Measurements from ENCODE around the gene NCAPD2.

NCAPD2 gene

DNA sequence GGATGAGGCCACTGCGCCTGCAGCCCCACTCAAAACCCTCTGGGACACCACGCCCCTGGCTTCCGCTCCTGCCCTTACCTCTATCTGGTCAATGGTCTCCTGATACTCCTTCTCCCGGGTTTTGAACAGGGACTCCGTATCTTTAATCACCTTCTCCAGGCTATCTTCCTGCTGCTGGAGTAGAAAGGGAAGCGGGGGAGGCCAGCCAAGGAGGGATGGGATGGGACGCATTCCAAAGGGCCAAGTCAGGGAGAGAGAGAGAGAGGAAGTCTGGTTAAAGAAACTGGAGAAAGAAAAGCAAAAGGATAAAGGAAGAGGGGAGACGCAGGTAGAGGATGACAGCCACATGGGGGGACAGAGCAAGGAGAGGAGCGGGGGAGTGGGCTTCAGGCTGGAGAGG lies 54.1 kb downstream of the NCAPD2 start:
- peak overlapping the region; percentile 38 for H3K4me3 ChIP-seq (ENCODE audit: control insufficient read depth, low read depth, low read length)
- no peak for DNase-seq (ENCODE audit: low read depth)
- TF ChIP-seq, protein P1, sequence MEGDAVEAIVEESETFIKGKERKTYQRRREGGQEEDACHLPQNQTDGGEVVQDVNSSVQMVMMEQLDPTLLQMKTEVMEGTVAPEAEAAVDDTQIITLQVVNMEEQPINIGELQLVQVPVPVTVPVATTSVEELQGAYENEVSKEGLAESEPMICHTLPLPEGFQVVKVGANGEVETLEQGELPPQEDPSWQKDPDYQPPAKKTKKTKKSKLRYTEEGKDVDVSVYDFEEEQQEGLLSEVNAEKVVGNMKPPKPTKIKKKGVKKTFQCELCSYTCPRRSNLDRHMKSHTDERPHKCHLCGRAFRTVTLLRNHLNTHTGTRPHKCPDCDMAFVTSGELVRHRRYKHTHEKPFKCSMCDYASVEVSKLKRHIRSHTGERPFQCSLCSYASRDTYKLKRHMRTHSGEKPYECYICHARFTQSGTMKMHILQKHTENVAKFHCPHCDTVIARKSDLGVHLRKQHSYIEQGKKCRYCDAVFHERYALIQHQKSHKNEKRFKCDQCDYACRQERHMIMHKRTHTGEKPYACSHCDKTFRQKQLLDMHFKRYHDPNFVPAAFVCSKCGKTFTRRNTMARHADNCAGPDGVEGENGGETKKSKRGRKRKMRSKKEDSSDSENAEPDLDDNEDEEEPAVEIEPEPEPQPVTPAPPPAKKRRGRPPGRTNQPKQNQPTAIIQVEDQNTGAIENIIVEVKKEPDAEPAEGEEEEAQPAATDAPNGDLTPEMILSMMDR (IDR thresholded peaks at IDR 0.05; ENCODE audit: control insufficient read depth, insufficient read depth, low read depth, low read length, missing control alignments) = no peak

DNA sequence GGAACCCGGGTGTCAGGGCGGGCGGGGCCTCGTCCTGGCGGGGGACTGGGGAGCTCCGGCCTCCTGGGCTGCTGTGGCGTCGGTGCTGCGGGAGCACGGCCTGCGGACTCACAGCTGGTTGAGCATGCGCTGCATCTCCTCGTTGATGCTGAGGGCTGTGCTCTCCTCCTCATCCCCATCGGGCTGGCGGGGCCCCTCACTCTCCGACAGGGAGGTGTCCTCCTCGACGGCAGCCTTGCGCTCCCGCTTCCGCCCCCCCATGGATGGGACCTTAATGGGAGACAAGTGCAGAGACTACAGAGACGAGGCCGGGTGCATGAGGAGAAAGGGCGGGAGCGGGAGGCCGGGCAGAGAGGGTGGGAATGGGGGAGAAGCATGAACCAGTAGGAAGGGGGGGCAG lies 54.7 kb downstream of the NCAPD2 start:
- no peak for DNase-seq (ENCODE audit: low read depth)
- TF ChIP-seq, protein P1 (IDR thresholded peaks at IDR 0.05; ENCODE audit: control insufficient read depth, insufficient read depth, low read depth, low read length, missing control alignments) = no peak
- peak overlapping the region; percentile 29 for H3K4me3 ChIP-seq (ENCODE audit: control insufficient read depth, low read depth, low read length)

DNA sequence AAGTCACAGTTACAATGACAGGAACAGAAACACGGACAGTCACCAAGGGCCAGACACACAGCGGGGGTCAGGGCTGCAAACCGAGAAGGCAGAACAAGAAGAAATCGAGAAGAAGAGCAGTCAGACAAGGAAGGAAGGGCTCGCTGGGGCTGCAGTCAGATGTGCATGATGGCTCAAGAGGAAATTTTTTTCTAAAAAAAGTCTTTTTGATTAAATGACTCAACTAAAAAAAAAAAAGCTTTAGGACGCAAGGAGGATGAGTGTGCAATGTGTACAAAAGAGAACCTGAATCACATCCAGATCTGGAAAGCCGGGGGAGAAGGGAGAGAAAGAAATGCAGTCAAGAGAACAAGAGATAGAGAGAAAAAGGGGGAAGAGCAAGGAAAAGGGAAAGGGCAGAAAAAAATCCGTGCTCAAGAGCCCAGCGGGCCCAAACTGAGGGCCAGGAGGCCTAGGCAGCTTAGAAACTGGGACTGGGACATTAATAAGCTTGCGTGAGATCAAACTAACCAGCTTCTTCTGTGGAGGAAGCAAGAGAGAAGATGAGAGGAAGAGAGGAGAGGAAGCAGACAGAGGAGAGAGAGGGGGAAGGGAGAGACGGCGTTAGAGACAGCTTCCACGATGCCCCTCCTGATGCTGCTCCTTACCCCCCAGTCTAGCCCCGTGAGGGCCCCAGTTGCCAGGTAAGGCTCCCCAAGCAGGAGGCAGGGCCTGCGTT lies 55.2 kb downstream of the NCAPD2 start:
- TF ChIP-seq, protein P1 (IDR thresholded peaks at IDR 0.05; ENCODE audit: control insufficient read depth, insufficient read depth, low read depth, low read length, missing control alignments) = no peak
- H3K4me3 ChIP-seq (ENCODE audit: control insufficient read depth, low read depth, low read length) = peak overlapping the region; percentile 29
- DNase-seq (ENCODE audit: low read depth) = peak; percentile 59

DNA sequence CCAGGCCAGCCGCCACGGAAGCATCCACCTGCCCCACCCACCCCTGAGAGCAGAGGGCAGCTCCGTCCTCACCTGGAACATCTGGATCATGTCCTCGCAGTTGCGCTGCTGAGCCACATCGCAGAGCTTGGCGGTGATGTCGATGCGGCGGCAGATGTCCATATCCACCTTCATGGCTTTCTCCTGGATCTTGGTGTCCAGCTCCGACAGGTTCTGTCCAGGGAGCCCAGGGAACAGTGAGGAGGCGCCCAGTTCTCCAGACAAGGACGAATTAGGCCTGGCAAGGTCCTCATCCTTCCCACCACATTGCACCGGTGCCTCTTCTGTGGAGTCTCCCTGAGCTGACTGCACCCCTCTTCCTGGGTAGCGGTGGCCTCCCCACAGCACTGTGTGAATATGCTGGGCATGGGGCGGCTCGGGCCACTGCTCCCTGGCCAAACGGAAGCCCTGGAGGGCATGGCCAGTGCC lies 55.8 kb downstream of the NCAPD2 start:
- H3K4me3 ChIP-seq (ENCODE audit: control insufficient read depth, low read depth, low read length) = no peak overlapping the region
- TF ChIP-seq, protein P1 (IDR thresholded peaks at IDR 0.05; ENCODE audit: control insufficient read depth, insufficient read depth, low read depth, low read length, missing control alignments) = no peak
- DNase-seq (ENCODE audit: low read depth) = no peak

DNA sequence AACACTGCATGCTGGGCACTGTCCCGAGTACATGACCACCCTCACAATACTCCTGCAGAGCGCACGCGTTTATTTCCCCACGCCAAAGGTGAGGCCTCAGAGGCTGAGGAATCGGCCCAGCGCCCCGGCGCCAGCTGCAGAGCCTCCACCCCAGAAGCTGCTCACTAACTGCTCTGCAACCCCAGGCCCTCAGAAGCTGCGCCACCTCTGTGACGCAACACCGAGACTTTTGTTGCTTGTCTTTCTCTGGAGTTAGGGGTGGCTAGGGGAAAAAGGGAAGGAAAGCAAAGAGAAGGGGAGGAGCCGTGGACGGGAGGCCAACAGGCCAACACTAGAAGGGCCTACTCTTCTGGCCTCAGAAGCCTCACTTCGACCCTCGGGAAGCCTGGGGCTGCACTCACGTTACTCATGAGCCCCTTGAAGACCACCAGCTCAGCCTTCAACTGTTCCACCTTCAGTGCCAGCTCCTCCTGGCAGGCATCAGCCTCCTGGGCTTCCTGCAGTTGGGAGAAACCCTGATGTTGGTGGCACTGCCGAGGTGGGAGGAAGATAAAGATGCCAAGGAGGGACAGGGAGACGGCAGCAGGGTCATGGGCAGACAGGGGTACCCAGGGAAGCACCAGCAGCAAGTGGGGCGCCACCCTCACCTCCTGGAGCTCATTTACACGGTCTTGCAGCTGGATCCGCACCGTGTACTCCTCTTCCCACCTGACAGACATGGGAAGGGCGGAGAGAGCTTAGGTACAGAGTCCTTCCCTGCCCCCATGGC lies 56.6 kb downstream of the NCAPD2 start:
- TF ChIP-seq, protein P1 (IDR thresholded peaks at IDR 0.05; ENCODE audit: control insufficient read depth, insufficient read depth, low read depth, low read length, missing control alignments) = no peak
- H3K4me3 ChIP-seq (ENCODE audit: control insufficient read depth, low read depth, low read length) = no peak overlapping the region
- no peak for DNase-seq (ENCODE audit: low read depth)

DNA sequence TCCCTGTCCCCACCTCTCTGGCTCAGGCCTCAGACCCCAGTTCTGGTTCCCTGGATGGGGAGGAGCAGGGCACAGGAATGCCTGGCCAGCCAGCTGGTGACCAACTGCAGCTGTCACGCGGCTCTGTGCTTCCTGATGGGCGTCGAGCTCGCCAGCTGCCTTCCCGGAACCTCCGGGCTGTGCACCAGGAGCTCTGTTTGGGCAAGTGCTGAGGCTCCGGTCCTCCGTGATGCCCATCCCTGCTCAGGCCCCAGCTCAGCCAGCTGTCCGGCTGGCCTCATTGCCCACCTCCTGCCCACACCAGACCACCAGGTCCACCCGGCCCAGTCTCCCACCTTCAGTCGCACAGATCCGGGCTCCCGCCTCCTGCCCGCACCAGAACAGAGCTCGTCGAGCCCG lies 57.2 kb downstream of the NCAPD2 start:
- no peak for DNase-seq (ENCODE audit: low read depth)
- H3K4me3 ChIP-seq (ENCODE audit: control insufficient read depth, low read depth, low read length) = no peak overlapping the region
- TF ChIP-seq, protein P1 (IDR thresholded peaks at IDR 0.05; ENCODE audit: control insufficient read depth, insufficient read depth, low read depth, low read length, missing control alignments) = no peak
